DMS153 treated with DMSO at 0.1 percent for 48 hours (cell line): ENCODE results near the gene JAG2.

Source experiments
- DNase-seq: peaks from one replicate; lab custom pipeline; 2025; ENCODE audit not compliant: unreplicated experiment; lab: John Stamatoyannopoulos, UW

JAG2 gene

DNA sequence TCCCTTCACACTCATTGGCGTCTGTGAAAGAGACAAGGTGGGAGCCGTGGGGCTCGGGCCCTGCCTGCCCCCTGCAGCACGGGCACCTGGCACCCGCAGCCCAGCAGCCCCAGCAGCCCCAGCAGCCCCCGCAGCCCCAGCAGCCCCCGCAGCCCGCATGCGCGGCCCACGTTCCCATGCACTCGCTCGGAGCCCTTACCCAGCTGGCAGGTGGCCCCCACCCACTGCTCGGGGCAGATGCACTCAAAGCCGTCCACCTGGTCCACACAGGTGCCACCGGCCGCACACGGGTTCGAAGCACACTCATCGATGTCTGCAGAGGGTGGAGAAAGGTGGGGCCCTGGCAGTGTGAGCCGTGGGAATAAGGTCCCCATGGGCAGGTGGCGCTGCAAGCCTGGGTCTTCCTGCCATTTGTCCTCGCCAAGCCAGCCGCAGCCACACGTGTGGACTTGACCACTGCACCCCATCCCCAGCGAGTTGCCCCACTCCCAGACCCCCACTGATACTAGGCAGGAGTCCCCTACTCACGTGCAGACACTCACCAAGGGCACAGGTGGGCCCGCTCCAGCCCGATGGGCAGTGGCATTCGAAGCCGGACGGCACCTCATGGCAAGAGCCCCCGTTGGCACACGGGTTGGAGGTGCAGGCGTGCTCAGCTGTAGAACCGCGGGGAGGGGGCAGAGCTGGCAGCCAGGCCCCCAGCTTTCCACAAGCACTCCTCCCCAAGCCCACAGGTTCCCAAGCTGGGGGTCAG lies 17.3 kb downstream of the JAG2 start:
- DNase-seq: no peak

- no peak for DNase-seq
Observed at GRCh38 chr14:105150368-105151083, 18.1 kb downstream of the JAG2 start.

DNA sequence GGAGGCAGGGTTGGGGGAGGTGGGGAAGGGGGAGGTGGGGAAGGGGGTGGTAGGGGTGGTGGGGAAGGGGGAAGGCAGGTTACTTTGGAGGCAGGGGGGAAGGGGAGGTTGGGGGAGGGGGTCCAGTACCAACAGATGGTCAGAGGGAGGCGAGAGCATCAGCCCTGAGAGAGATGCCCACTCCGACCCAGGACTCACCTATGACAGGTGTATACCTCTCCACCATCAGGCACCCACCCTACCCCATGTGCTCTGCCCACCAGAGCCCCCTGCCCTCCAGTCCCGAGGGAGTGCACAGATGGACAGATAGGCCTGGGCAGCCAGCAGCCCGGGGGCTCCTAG lies 18.6 kb downstream of the JAG2 start:
- no peak for DNase-seq

DNA sequence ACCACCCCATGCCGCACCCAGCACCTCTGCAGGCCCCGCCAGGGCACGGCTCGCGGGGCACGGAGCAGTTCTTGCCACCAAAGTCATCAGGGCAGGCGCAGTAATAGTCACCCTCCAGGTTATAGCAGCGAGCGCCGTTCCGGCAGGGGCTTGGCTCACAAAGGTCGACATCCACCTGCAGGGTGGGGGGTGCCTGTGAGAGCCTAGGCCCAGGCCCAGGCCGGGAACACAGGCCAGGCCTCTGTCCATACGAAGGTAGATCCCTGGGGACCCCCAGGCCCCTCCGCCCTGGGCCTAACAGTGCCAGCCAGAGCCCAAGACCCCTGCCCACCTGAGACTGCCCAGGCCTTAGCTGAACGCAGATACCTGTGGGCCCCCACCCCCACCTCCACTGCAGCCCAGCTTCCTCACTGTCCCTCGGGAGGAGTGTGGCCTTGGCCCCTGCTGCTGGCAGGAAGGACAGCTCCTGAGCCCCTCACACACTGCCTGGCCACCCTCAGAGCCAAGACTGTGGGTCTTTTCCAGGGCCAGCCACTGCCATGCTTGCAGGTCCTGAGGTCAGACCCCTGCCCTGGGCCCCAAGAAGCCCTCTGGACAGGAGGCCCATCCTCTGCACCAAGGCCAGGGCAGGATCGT lies 19.3 kb downstream of the JAG2 start:
- DNase-seq: no peak

- DNase-seq: no peak
Observed at GRCh38 chr14:105148604-105149145, 19.9 kb downstream of the JAG2 start.

GRCh38 chr14:105147671-105148603 lies 20.6 kb downstream of the JAG2 start:
- DNase-seq: no peak

GRCh38 chr14:105146976-105147635 lies 21.5 kb downstream of the JAG2 start:
- no peak for DNase-seq

DNA sequence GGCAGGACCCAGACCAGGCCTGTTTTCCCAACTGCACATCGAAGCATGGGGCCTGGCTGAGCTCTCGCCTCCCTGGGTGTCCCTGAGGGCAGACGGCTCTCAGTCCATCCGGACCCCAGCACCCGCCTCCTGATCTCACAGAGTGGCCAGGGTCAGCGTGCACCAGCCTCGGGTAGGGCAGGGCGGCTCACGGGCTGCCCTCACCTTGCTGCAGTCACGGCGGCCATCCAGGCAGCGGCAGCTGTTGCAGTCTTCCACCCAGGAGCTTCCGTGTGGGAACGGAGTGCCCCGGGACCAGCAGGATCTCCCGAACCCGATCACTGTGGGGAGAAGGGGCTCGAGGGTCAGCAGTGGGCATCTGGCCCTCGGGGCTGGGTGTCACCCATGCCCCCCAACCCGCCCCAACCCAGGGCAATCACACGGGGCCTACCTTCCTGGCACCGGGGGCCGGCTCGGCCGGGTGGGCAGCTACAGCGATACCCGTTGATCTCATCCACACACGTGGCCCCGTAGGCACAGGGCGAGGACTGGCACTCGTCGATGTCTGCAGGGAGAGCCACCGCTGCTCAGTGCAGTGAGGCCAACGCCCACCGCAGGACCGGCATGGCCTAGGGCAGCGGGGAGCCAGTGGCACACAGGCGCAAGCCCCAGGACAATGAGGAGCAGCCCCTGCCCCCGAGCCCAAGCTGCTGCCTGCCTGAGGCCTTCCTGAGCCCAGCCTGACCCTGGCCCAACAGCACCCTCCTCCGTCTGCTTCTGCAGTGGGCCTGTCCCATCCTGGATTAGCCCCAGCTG lies 22.2 kb downstream of the JAG2 start:
- no peak for DNase-seq

DNA sequence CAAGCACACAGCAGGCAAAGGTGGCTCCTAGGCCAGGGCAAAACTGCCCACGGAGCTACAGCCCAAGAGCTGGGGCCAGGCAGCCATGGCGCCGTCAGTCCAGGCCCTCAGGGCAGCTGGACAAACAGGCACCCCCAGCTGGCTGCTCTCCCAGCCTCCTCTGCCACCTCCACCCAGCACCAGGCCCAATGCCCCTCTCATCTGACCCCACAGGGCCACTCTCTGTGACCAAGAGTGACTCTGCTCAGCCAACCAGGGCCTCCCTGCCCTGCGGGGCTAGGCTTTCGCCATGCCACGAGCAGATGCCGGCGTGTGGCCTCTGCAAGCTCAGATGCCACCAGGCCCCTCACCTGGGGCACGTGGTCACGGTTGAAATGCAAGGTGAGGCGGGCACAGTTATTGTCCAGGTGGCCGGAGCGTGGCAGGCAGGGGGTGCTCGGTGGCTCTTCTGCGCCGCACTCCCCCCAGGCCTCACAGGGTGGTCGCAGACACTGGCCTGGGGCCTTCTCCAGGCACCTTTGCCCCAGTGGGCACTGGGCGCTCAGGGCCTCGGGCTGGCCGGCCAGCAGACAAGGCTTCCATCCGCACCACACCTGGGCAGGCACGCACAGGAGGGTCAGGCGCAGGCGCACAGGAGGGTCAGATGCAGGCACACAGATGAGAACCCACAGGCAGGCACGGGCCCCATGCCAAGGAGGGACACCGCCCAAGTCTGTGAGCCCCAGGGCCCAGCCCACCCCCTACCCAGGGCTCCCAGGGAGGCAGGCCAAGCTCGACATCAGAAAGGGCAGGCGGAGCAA lies 23.0 kb downstream of the JAG2 start:
- DNase-seq: no peak

- DNase-seq: no peak
Observed at GRCh38 chr14:105144666-105145380, 23.8 kb downstream of the JAG2 start.

GRCh38 chr14:105144026-105144665 lies 24.4 kb downstream of the JAG2 start:
- DNase-seq: no peak

GRCh38 chr14:105143451-105144025 lies 25.0 kb downstream of the JAG2 start:
- no peak for DNase-seq

DNA sequence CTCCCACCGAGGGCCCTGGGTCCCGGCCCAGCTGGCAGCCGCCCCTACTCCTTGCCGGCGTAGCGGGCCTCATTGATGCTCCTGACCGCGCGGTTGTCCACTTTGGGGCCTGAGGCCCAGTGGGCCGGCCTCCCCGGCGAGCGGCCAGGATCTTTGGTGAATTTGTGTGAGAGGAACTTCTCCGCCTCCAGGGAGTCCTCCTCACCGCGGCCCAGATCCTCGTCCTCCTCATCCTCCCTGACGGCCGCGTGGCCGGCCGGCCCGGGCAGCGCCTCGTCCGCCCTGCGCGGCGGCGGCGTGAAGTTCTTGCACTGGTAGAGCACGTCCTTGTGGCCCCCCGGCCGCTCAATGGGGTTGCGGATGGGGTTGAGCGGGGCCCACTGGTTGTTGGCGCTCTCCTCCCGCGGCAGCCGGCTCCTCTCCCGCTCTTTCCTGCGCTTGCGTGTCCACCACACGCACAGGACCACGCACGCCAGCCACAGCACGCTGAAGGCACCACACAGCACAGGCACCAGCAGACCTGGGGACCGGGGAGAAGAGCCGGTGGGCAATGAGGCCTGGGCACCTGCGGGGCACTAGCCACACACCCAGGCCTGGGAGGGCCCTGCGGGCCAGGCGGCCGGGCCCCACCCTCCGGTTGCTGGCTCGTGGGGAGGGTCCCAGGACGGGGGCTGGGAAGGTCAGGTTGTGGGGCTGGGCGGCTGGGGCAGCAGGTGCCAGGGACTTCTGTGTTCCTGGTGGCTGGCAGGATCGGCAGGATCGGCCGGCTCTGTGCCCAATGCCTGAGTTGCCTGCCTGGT lies 25.7 kb downstream of the JAG2 start:
- no peak for DNase-seq

DNA sequence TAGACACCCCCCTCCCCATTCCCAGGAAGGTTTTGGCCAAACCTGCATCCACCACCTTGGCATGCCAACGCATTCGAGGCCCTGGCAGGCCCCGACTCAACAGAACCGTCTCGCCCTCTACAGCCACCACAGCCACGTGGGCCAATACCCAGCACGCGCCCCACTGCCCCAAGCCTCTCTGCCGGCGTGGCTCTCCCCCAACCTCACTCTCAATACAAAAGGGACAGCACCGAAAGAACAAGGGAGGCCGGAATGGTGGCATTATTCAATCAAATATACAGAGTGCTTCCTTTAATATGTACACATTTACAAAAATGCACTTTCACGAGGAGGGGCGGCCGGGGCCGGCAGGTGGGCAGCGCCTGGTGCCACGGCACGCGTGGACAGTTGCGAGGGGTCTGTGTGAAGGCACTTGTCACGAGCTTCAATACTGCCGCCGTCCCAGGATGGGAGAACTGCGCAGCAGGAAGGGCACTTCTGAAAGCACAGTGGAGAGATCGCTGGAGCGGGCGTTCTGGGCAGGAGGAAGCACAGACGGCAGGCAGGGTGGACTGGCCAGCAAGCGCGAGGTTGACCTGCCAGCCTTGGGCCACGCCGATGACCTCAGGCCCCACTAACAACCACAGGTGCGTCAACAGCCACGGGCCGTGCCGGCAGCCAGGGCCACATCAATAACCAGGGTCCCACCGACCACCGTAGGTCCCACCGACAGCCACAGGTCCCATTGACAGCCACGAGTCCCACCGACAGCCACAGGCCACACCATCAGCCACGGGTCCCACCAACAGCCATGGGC lies 26.9 kb downstream of the JAG2 start:
- no peak for DNase-seq

- DNase-seq: no peak
Observed at GRCh38 chr14:105141026-105141425, 27.6 kb downstream of the JAG2 start.

DNA sequence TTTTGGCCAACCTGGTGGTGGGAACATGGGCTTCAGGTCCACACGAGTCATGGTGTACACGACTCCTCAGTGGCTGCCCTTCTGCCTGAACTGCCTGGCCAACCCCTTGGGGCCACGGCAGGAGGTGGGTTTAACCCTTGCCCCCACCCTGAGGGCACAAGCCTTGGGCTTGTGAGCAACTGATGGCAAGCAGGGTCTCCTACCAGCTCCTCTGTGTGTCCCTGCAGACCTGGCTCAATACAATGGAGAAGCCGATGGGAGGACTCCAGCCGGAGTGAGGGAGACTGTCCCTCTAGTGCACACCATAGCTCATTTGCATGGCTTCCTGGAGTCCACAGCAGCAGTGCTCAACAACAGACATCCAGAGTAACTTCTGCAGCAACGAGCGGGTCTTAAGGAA lies 28.0 kb downstream of the JAG2 start:
- DNase-seq: no peak
